Measurements from ENCODE around the gene SNX25.
A peak's percentile ranks its signal among the peaks of the same experiment; 100 is the strongest.

Gene SNX25

DNA sequence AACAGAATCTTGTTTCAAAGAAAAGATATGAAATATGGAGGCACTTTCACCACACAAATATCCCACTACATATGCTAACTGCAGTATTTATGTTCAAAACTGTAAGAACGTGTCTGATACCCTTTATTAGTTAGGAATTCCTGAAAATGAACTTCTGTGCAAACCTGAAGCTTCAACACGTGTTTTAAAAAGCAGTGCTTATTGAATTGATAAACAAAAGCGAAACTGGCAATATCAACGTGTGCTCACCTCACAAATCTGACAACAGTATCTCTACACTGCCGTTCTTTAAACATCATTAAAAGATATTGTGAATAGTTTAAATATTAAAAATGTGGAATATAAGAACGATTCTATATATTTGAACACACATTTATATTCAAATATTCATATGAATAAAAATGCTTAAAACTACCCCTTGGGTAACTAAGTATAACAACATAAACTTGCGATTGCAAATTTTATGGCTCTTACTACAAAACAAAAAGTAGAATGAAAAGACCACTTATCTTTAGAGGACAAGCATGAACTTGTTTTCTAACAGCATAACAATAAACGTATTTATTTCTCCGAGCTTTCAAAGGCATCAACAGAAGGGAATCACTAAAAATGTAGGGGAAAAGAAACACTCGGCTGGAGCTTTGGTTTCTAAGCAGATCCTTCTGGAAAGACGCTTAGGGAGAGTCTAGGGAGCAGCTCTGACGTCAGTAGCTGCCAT lies 186.0 kb downstream of the SNX25 start, which contains the start of gene LRP2BP:
TSS of gene LRP2BP (minus strand) at position 687 of the 718 bp plus-strand sequence. CDS start 17,738 bp downstream, outside the sequence.
- peak within 1 kb of the TSS; percentile 94 for H3K27ac ChIP-seq
- H3K4me1 ChIP-seq (ENCODE audit: control insufficient read depth in 1 of 2, insufficient read depth in 1 of 2, low read depth in 1 of 2, low read length in 1 of 2) = peaks cover 17 to 19% of the 10 kb centered on the region in 2 experiments
- H3K27me3 ChIP-seq = peaks cover 53% of the 10 kb centered on the region
- peaks cover 16% of the 10 kb centered on the region for H3K36me3 ChIP-seq
- peak within 1 kb of the TSS; percentile 96 to 99 for H3K4me3 ChIP-seq (ENCODE audit: low read depth in 1 of 2, low read length in 1 of 2)
- TF ChIP-seq, protein P1, sequence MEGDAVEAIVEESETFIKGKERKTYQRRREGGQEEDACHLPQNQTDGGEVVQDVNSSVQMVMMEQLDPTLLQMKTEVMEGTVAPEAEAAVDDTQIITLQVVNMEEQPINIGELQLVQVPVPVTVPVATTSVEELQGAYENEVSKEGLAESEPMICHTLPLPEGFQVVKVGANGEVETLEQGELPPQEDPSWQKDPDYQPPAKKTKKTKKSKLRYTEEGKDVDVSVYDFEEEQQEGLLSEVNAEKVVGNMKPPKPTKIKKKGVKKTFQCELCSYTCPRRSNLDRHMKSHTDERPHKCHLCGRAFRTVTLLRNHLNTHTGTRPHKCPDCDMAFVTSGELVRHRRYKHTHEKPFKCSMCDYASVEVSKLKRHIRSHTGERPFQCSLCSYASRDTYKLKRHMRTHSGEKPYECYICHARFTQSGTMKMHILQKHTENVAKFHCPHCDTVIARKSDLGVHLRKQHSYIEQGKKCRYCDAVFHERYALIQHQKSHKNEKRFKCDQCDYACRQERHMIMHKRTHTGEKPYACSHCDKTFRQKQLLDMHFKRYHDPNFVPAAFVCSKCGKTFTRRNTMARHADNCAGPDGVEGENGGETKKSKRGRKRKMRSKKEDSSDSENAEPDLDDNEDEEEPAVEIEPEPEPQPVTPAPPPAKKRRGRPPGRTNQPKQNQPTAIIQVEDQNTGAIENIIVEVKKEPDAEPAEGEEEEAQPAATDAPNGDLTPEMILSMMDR (IDR thresholded peaks at IDR 0.05) = no peak
- H3K9me3 ChIP-seq = no peaks in the 10 kb centered on the region

DNA sequence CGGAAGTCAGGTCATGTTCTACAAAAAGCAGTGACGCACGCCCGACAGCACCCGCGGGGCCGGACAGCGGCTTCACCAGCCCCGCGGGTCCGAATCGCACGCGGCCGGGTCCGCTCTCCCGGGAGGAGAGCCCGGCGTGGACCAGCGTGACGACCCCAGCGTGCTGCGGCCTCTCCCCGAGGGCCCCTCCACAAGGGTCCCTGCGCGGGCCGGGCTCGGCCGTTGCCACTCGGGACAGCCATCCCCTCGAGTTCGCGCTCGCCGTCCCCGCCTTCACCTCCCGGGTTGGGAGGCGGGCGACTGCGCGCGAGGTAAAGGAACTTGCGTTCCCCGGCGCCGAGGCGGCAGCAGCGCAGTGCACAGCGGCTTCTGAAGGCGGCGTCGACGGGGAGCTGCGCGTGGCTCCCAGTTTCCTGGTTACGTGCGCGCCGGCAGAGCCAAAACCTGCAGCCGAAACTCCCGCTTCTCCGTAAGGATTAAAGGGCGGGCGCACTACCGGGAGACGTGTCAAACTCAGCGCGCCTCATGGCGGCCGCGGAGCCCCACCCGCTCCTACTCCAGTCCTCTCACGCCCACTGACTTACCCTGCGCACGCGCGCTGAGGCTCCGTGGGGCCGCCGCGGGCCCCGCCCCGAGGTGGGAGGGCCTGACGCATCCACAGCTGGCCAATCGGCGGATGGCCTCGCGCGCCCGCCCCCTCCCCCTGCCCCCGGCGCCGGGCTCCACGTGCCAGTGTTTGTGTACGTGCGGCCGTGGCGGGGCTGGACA lies 186.7 kb downstream of the SNX25 start:
- H3K27me3 ChIP-seq = peaks cover 47% of the 10 kb centered on the region
- TF ChIP-seq, protein P1 (IDR thresholded peaks at IDR 0.05) = no peak
- H3K4me1 ChIP-seq (ENCODE audit: control insufficient read depth in 1 of 2, insufficient read depth in 1 of 2, low read depth in 1 of 2, low read length in 1 of 2) = peaks cover 17 to 19% of the 10 kb centered on the region in 2 experiments
- peak overlapping the region; percentile 96 to 99 for H3K4me3 ChIP-seq (ENCODE audit: low read depth in 1 of 2, low read length in 1 of 2)
- H3K27ac ChIP-seq = peak overlapping the region; percentile 94
- no peaks in the 10 kb centered on the region for H3K9me3 ChIP-seq
- peaks cover 23% of the 10 kb centered on the region for H3K36me3 ChIP-seq

DNA sequence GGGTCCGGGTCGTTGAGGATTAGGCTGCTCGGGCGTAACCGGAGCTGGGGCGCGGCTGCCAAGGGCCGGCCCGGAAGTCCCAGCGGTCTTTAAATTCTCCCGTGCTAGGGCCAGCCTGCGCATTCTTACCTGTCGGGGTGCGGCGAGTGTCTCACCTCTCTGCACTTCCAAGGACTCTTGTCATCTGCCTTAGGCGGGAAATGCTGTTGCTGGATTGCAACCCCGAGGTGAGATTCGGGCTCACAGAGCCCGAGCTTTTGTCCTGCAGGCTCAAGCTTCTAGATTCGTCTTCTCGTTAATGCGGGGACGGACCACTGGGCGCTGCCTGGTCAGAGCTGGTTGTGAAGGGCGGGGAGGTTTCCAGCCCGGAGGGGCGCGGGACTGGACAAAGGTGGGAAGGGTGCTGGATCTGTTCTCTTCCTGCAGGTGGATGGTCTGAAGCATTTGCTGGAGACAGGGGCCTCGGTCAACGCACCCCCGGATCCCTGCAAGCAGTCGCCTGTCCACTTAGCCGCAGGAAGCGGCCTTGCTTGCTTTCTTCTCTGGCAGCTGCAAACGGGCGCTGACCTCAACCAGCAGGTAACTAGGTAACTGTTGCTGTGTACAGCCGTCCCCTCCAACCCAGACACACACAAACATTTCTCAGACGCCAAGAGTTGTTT lies 187.5 kb downstream of the SNX25 start, which contains the start of gene ANKRD37:
TSS of gene ANKRD37 (plus strand) at position 118 of the 662 bp plus-strand sequence. CDS start at position 201, 83 bp downstream.
- H3K4me1 ChIP-seq (ENCODE audit: control insufficient read depth in 1 of 2, insufficient read depth in 1 of 2, low read depth in 1 of 2, low read length in 1 of 2) = peaks cover 17 to 19% of the 10 kb centered on the region in 2 experiments
- no peaks in the 10 kb centered on the region for H3K9me3 ChIP-seq
- H3K36me3 ChIP-seq = peaks cover 29% of the 10 kb centered on the region
- H3K4me3 ChIP-seq (ENCODE audit: low read depth in 1 of 2, low read length in 1 of 2) = peak within 1 kb of the TSS; percentile 96 to 99
- H3K27ac ChIP-seq = peak within 1 kb of the TSS; percentile 94
- H3K27me3 ChIP-seq = peaks cover 40% of the 10 kb centered on the region
- TF ChIP-seq, protein P1 (IDR thresholded peaks at IDR 0.05) = no peak

DNA sequence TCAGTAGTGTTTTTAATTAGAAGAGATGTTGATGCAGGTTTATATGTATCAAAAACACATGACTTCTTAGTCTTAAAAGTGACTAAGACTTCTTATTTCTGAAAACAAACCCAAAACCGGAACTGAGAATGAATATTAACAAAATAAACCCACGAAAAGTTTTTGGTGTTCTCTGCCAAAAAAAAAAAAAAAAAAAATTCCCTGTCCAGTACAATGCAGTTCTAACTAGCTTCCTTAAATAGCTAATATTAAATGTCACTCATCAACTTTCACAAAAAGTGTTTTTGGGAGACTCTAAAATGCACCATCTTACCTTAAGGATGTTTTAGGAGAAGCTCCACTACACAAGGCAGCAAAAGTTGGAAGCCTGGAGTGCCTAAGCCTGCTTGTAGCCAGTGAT lies 189.2 kb downstream of the SNX25 start:
- peaks cover 24% of the 10 kb centered on the region for H3K27me3 ChIP-seq
- H3K4me1 ChIP-seq (ENCODE audit: control insufficient read depth in 1 of 2, insufficient read depth in 1 of 2, low read depth in 1 of 2, low read length in 1 of 2) = peaks cover 17 to 19% of the 10 kb centered on the region in 2 experiments
- TF ChIP-seq, protein P1 (IDR thresholded peaks at IDR 0.05) = no peak
- no peak overlapping the region for H3K27ac ChIP-seq
- H3K36me3 ChIP-seq = peaks cover 44% of the 10 kb centered on the region
- H3K4me3 ChIP-seq (ENCODE audit: low read depth in 1 of 2, low read length in 1 of 2) = no peak overlapping the region
- no peaks in the 10 kb centered on the region for H3K9me3 ChIP-seq

DNA sequence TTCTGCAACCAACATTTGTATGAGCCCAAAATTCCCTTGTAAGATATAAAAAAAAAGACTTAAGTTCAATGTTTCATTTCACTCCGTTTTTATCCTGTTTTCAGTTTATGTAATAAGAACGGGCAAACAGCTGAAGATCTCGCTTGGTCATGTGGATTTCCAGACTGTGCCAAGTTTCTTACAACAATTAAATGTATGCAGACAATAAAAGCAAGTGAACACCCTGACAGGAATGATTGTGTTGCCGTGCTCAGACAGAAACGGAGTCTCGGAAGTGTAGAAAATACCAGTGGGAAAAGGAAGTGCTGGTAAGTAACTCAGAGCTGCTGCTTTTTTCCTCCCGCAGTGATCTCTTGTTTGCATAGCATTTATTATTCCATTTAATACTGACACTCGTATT lies 190.1 kb downstream of the SNX25 start:
- Histone ChIP-seq H3K36me3 (peaks cover 44% of the 10 kb centered on the region), H3K4me3 (ENCODE audit: low read depth in 1 of 2, low read length in 1 of 2) (no peak overlapping the region), H3K4me1 (ENCODE audit: control insufficient read depth in 1 of 2, insufficient read depth in 1 of 2, low read depth in 1 of 2, low read length in 1 of 2) (peaks cover 17 to 19% of the 10 kb centered on the region in 2 experiments), H3K27ac (no peak overlapping the region), H3K27me3 (peaks cover 16% of the 10 kb centered on the region), H3K9me3 (no peaks in the 10 kb centered on the region)
- TF ChIP-seq, protein P1 (IDR thresholded peaks at IDR 0.05) = no peak

All from neutrophil (primary cell).